ENCODE results near the gene CARD8. TPM values are rescaled to one million over a fixed set of nuclear protein-coding genes. Genes with fewer than 3 reads are reported as not detected.

CARD8 gene
- total and polyA plus RNA-seq, 2 of the 8 experiments (the other 6 are each of a cell fraction or from before 2014, with no cell fraction given): 8.9 to 24.4 TPM

DNA sequence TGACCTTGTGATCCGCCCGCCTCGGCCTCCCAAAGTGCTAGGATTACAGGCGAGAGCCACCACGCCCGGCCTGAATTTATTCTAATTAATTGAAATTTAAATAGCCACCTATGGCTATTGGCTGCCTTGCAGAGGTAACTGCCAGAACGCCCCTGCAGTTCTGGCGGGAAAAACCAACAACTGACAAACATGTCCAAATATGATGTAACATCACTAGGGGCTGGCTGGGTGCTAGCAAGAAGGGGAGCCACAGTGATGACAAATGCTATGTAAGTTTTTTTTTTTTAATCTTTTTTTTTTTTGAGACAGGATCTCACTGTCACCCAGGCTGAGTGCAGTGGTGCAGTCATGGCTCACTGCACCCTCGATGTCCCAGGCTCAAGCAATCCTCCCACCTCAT, 72.4 kb downstream of the CARD8 start:
- Histone ChIP-seq H2AFZ (ENCODE audit: low read length) (no peak overlapping the region), H4K8ac (ENCODE audit: extremely low read depth, insufficient read depth, low read length) (no peak overlapping the region), H2AK5ac (ENCODE audit: low read depth, low read length) (no peak overlapping the region), H3K23me2 (ENCODE audit: low read depth, low read length) (no peaks in the 10 kb centered on the region), H3K4me2 (ENCODE audit: insufficient read depth in 1 of 2, low read depth in 2 of 2, low read length in 2 of 2) (no peak overlapping the region), H3K27me3 (replicated peaks in 1 of 4; ENCODE audit: control insufficient read depth in 3 of 4, extremely low read depth in 1 of 4, insufficient read depth in 3 of 4, low read length in 3 of 4) (no peaks in the 10 kb centered on the region), H3K23ac (ENCODE audit: insufficient read length) (no peak overlapping the region), H3K4me3 (ENCODE audit: extremely low read depth in 1 of 4, insufficient read depth in 2 of 4, low read depth in 3 of 4, low read length in 4 of 4) (no peak overlapping the region), H3K14ac (ENCODE audit: insufficient read length) (no peak overlapping the region), H3K9me3 (ENCODE audit: insufficient read depth in 2 of 2, low read depth in 1 of 2, low read length in 1 of 2) (peaks cover 12 to 14% of the 10 kb centered on the region in 2 experiments), H3K9ac (replicated peaks in 1 of 4; ENCODE audit: extremely low read depth in 1 of 4, low read depth in 3 of 4, low read length in 3 of 4) (no peak overlapping the region), H4K5ac (ENCODE audit: insufficient read length, low read depth, low read length) (no peak overlapping the region), H2BK20ac (ENCODE audit: low read length) (no peak overlapping the region), H3K79me1 (ENCODE audit: low read depth, low read length) (no peaks in the 10 kb centered on the region), H2BK120ac (replicated peaks; ENCODE audit: low read depth, low read length) (no peak overlapping the region), H4K20me1 (replicated peaks in 1 of 2; ENCODE audit: control insufficient read depth in 1 of 2, insufficient read depth in 2 of 2, low read length in 2 of 2) (no peaks in the 10 kb centered on the region), H2BK12ac (ENCODE audit: low read depth, low read length) (no peak overlapping the region), H3K18ac (ENCODE audit: extremely low read depth, low read length) (no peak overlapping the region), H3K36me3 (ENCODE audit: control insufficient read depth in 2 of 4, insufficient read depth in 4 of 4, low read length in 3 of 4) (peaks cover 0 to 31% (median 12%) of the 10 kb centered on the region in 4 experiments; a peak in 5 of 8 replicates), H3K56ac (replicated peaks; ENCODE audit: insufficient read length, low read depth, low read length) (no peak overlapping the region), H3K4ac (replicated peaks; ENCODE audit: insufficient read length, low read depth, low read length) (no peak overlapping the region), H4K91ac (replicated peaks; ENCODE audit: insufficient read length, low read length) (no peak overlapping the region), H2BK5ac (ENCODE audit: low read depth, low read length) (no peak overlapping the region), H3K4me1 (replicated peaks in 1 of 4; ENCODE audit: control insufficient read depth in 3 of 4, insufficient read depth in 4 of 4, low read length in 3 of 4) (no peaks in the 10 kb centered on the region), H2BK15ac (ENCODE audit: low read length) (no peak overlapping the region), H3K27ac (ENCODE audit: low read depth, low read length) (no peak overlapping the region), H3K79me2 (ENCODE audit: control insufficient read depth in 1 of 2, insufficient read depth in 2 of 2, low read length in 2 of 2) (no peaks in the 10 kb centered on the region)
- DNase-seq (ENCODE audit: low read depth in 1 of 2, low spot score in 2 of 2) (no peak), FAIRE-seq (no peak)
- CTCF ChIA-PET (ENCODE audit: partially characterized antibody): interaction anchor here (0.5 to 1.5 kb wide), 2 partner anchors 8 to 696 kb away, joined by 3 read pairs; no protein-coding TSS in a partner anchor
- POLR2A ChIA-PET (ENCODE audit: partially characterized antibody): interaction anchor here (0.6 to 1.4 kb wide), 5 partner anchors 8 to 927 kb away, joined by 3 read pairs; no protein-coding TSS in a partner anchor
- TF ChIP-seq KDM4A (IDR thresholded peaks at IDR 0.05; ENCODE audit: low read depth, low read length, severe bottlenecking): no peak
- TF ChIP-seq E2F6 (IDR thresholded peaks at IDR 0.05): peak; percentile 38; the same call in 1 of the 2 replicates
- WGBS, 2 experiments (ENCODE audit: extremely low coverage in 1 of 2, insufficient coverage in 1 of 2, insufficient read length in 1 of 2, insufficient replicate concordance in 2 of 2, low coverage in 1 of 2, low lambda C conversion rate in 2 of 2, missing lambda C conversion rate in 1 of 2): 94% methylated on average over 9 of the region's 9 CpGs; no CpG with 5 or more reads in 1 of the 2 experiments

Data from H1 (cell line).